HG02678 (cell line): ENCODE data around the gene KCNS3.

Experiments
- ATAC-seq: cut with Tn5 transposase; IDR thresholded peaks from one replicate; pipeline ENCODE4 v1.9.1; 2021; ENCODE audit warnings: mild to moderate bottlenecking, moderate library complexity; ENCODE audit not compliant: unreplicated experiment

Gene KCNS3, protein sequence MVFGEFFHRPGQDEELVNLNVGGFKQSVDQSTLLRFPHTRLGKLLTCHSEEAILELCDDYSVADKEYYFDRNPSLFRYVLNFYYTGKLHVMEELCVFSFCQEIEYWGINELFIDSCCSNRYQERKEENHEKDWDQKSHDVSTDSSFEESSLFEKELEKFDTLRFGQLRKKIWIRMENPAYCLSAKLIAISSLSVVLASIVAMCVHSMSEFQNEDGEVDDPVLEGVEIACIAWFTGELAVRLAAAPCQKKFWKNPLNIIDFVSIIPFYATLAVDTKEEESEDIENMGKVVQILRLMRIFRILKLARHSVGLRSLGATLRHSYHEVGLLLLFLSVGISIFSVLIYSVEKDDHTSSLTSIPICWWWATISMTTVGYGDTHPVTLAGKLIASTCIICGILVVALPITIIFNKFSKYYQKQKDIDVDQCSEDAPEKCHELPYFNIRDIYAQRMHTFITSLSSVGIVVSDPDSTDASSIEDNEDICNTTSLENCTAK

DNA sequence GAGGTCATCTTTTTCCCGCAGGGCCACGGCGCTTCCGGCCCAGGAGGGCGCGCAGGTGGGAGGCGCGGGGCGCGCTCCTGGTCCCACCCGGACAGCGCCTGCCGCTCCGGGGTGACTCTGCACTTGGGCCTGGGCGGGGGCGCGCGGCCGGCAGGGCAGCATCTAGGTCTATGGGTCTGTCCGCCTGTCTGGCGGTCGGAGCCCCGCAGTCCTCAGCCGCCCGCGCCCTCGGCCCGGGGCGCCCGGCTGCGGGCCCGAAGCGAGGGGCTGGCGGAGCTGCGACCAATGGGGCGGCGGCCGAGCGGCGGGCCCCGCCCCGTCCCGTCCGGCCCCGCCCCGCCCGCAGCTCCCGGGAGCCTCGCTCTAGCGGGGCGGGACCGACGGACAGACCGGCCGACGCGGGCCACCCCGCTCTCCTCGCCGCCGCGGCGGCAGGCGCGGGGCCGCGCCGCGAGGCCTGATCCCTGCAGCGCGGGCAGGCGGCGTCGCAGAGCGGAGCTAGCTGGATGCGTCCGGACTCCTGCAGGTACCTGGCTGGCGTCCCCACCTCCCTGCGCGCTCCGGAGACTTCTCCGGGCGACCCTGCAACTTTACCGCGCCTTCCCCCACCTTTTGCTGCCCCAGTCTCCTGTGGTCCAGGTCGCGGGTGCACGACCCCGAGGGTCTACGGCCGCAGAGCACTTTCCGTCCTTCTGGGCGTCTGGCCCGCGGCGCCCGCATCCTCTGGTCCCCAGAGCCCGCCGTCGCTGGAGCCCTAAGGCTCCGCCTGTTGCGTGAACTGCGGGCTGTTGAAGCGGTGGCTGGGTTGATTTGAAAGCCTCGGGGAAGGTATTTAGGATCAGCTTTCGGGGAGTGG is at the start of gene KCNS3:
TSS of gene KCNS3 (plus strand) at position 387 of the 856 bp plus-strand sequence. CDS start 52,342 bp downstream, outside the sequence.
- ATAC-seq: peak; percentile 87

DNA sequence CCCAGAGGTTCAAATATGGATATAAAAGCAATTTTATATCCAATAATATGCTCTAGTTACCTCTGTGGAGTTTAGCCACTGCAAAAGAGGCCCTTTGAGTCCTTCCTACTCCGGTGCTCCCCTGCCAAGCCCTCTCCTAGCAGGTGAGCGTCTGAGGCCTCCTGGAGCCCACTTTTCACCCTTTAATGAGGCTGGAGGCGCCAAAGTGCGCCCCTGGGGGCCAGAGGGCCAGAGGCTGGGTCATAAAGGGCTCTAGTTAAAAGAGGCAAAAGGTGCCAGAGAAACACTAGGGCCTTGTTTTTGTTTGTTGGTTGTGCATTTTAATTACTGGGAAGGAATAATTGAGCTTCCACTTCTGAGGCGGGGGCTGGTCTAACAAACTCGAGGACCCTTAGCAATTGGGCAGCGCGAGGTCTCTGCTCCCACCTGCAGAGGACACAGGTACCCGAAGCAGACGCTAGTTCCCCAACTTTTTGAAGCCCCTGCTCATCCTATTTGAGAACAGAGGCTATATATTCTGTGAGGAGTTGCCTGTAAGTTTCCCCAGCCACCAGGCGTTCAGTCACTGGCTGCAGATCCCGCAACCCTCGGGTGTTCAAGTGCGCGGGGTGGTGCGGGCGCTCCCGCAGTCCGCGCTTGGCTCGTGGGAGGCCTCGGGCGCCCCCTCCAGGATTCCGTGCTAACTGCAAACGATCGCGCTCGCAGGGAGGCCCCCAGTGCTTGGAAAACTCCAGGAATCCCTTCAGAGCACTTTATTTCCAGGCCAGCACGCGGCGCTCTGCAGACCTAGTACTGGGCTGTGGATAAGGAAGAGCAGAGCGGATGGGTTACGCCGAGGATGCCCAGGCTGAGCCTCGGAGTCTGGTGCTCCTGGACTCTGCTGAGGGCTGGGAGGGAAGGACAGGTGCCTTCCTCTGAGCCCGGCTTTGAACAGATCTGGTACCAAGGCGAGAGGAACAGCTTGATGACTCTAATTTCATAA is 48.1 kb upstream of the KCNS3 start:
- peak; percentile 87 for ATAC-seq

DNA sequence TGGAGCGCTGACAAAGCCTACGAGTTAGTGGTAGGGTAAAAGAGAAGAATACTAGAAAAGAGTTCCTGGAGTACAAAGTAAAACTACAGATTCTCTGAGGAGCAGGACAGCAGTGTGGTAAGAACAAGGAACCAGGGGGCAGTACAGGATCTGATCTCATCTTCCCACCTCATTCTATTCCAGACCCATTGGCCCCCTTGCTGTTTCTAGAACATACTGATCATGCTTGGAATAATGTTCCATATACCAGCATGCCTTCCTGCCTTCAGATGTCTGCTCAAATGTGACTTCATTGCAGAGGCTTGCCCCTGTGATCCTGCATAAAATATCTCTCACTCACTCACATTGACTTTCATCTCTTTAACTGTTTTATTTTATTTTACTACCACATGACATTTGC is 43.0 kb upstream of the KCNS3 start:
- ATAC-seq: no peak

DNA sequence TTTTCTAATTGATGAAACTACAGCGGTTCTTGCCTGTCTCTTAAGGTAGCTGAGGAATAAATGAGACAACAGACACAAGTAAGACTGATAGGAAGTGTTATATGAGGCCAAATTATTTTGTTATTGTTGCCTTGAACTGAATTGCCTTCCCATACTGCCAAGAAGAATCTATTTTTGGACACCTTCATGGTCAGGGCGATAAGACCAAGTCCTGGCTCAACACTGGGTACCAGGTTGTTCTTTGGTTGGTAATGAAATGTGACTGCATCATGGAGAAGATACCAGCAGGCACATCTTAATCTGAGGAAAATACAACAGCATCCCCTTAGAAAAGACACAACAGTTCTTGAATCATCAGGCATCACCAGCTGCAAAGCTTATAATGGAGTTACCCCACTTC is 38.5 kb upstream of the KCNS3 start:
- no peak for ATAC-seq

DNA sequence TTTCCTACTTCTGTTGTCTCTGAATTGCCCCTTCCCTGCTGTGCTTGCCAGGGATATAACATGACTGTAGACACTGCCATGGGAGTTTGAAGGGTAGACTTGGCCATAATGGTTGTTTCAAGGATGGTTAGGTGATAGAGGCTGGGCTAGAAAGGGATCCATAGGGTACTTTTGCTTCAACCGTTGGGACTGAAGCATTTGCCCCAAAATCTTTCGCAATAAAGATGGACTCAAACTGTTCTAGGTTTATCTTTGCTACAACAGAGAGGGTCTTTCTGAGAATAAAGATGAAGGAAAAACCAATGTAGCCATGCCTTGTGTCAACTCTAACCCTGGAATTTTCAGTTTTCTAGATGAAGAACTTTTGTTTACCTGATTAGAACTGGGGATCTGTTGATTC is 35.0 kb upstream of the KCNS3 start:
- no peak for ATAC-seq

DNA sequence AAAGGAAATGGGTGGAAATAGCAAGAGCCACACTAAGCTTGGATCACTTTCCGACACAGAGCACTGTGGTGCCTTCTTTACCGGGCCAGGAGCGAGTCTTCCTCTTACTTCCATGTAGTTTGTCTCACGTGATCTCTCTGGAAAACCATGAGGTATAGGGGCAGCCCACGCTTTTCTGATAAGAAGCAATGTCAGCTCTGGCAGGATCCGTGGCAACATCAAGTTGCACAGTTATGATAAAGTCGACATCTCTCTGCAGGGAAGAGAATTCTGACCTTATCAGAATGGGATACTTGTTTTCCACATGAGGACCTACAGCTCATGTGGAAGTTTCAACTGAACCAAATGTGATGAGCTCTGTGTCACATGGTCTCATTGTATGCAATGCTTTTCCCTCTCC is 32.7 kb upstream of the KCNS3 start:
- ATAC-seq: no peak

DNA sequence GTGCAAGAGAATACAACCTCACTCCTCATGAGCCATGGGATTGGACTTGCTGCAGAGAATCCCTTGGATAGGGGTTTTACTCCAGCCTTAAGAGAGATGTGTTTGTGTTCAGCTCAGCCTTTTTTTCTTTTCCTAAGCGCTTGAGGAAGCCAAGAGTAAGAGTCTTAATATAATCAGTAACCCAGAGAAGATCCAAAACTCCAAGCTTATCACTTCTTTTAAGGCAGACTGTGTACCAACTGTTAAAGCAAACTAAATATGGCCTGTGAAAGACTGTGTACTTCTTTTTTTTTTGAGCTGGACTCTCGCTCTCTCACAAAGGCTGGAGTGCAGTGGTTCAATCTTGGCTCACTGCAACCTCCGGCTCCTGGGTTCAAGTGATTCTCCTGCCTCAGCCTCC is 31.8 kb upstream of the KCNS3 start:
- no peak for ATAC-seq

DNA sequence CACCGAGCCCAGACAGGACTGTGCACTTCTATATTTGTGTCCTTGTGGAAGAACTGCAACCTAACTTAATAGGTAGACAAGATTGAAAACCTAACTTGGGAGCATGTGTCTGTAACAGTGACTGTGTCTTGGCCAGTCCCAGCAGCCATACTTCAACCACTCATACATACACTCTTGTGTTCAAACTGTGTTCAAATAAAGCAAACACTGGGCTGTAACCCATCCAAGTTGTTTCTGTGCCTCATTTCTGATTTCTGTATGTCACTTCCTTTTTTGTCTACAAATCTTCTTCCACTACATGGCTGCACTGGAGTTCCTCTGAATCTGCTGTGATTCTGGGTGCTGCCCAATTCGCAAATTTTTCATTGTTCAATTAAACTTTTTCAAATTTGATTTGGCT is 31.2 kb upstream of the KCNS3 start:
- ATAC-seq: no peak

DNA sequence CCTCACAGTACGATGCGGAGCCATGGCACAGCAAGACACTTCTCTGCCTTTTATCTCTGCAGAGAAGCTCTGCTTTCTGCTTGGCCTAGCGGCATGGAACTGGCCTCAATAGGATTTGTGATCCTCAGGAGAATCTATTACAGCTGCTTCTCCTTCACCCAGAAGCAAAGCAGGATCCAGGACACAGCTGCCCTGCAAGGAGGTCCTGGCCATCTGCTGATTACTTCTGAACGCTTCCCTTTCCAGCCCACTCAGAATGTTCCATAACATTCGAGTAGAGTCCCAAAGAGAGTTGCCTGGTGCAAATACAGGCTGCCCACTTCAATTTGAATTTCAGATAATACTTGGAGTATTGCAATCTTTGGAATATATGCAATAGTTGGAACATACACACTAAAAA is 29.2 kb upstream of the KCNS3 start:
- no peak for ATAC-seq

DNA sequence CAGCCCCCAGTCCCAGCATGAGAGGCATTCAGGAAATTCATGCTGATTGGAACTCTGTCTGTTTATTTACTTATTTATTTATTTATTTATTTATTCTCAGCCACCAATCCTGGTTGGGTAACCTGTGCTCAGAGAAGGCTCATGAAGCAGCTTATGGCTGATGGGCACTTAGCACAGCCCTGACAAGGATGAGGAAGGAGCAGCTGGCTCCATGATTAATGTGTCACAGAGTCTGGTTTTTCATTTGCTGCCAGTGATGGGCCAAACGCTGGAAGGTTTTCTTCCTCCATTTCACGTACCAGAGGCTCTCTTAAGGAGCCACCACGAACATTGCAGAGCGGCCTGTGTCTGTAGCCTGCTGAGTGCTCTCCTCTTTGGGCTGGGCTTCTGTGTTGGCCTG is 28.3 kb upstream of the KCNS3 start:
- ATAC-seq: no peak

DNA sequence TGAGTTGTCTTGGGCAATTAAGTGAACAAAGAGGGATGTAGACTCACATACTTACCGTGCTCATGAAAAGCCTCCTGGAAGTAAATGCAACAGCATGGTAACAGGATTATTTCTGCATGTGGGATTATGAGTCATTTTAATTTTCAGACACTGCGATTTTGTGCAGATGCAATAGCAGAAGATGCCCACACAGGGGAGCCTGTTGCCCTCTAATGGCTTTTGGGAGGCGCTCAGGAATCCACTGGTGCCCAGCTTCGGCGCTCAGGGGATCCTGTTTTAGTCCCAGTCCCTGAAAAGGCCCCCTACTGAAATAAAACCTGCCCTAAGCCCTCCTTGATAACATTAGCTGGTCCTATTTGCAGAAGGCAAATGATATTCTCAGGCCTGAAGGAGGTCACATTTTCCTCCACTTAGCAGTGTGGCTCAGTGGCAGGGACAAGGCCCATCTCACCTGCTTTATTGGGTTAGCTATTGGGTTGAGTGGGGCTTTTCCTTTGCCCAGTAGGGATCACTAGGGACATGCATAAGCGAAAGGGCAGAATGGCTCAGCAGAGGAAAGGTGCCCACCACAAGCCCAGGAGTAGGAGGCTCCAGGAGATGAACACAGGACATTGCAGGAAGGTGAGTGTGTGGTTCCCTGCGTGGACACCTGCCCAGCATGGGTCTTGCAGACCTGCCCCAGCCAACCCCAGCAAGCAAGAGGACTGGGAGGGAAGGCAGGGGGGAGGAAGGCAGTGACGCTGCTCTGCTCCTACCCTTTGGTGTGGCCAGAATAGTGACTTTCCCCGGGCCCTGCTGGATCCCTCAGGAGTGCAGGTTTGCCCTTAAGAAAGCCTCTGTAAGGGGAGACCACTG is 26.5 kb upstream of the KCNS3 start:
- ATAC-seq: peak; percentile 85

DNA sequence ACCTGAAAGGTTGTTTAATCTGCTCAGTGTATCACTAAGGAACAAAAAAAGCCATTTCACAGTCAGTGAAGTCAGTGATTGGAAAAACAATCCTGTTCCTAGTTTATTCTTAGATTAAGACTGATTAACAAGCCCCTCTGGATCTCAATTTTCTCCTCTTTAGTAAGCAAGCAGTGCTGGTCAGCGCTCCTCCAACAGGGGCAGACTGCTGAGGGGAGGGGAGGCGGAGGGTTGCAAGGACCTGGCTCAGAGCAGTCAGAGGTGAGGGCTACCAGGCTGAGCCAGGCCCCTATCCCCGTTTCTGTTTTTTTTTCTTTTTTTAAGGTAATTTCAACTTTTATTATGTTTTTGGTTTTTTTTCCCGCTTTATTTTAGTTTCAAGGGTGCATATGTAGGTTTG is 24.7 kb upstream of the KCNS3 start:
- ATAC-seq: no peak

DNA sequence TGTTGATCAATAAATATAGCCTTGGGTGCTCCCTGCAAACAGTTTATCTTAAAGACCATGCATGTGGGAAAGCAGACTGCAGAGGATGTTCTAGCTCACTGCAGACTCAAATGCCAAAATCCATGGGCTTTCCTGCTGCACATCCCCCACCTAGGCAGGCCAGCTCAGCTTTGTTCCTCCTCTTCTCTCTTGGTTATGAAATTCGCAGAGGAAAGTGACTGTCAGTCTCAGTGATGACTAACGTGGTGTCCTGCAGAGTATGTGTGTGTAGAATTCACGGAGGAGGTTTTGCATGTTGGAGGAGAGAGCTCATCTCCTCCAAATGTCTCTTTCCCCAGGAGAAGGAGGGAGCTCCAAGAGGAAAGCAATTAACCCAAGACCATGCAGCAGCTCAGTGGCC is 21.4 kb upstream of the KCNS3 start:
- no peak for ATAC-seq

DNA sequence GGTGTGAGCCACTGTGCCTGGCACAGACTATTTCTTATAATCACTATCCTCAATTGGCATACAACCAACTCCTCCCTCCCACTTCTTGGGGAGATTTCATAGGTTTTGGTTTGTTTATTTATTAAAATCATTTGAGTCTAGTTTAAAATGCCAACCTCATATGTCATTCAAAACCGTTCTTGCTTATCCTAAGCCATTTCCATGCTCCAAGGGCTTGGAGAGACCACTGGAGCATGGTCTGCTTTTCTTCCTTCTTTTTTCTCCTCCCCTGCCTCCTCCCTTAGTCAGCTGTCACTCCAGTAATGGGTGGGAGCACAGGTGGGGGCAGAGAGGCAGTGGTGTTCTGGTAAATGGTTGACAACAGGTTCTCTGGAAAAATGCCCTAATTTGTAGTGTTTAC is 20.4 kb upstream of the KCNS3 start:
- ATAC-seq: no peak

DNA sequence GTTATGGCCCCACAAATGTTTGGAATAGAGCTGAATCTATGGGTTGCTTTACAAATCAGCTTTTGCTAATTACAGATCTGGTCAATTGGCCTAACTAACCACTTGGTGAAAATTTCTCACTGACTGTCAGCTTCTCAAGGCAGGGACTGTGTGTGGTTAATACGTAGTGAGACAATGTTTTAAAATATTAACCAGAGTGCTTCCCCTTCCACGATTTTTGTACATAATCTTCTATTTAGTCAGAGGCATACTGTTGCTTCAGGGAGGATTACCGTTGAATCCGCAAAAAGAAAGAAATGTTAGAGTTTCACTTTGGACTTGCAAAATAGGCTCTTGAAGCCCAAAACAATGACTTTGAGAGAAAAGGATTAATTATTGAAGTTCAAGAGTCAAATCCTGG is 14.9 kb upstream of the KCNS3 start:
- no peak for ATAC-seq

DNA sequence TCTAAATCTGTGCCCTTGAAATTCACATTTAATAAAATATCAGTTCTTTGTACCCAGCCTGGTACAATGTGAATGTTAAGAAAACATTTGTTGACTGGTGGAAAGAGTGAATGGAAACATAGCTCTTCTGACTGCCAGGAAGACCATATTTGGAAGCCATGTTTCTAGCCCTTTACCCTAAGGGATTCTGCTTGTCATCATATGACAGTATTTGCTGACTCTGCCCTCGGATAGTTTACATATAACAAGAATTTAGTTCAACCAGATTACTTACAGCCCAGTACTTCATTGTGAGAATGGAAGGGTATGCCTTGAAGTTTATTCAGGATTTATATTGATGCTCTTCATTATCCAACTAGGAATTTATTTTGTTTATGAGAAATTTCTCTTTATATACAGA is 13.8 kb upstream of the KCNS3 start:
- ATAC-seq: no peak

DNA sequence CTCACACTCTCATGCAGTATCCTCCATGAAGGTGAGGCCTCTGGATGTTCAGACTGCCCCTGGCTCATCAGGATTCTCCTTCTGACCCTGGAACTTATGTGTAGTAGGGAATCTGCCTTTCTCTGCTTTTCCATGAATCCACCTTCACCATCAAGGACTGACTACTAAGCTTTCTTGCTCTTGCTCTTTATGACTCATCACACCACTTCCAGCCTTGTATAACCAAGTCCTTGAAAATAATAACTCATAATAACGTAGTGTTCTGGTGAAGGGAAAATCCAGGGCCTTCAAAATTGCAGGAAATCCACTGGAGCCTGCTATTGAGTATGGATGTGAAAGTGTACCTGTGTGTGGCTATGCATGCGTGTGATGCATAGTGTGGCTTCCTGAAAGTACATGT is 11.3 kb upstream of the KCNS3 start:
- no peak for ATAC-seq

DNA sequence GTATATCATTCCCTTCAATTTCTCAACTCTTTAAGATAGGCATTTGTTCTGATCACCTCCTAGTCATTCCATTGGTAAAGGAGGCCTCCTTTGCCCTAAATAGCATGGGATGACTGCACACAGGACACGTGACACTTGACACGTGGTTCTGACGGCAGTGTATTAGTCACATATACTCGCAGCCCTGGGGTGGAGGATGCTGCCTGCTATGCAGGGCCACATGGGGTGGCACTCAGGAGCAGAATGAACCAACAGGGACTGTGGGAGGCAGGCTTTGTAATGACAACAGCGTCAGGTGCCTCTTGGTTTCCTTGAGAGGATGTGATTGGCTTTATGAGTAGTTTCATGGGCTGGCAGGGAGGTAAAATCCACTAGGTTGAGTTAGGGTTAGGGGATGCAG is 9.3 kb upstream of the KCNS3 start:
- no peak for ATAC-seq

DNA sequence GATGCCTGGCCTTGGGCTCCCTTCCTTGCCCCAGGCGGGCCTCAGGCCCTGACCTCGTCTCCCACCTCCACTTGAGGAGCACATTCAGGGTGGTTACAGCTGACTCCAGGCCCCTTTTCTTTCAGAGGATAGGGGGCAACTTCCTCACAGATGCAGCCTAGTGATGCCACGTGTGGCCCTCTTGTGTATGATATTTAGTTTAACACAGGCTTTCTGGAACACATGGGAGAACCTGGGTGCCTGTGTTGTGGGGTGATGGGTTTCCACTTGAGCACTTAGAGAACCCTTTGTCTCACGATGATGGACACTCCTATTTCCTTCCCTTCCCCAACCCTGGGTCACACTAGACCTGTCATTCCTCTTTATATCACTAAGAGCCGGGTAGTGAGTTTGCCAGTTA is 6.8 kb upstream of the KCNS3 start:
- ATAC-seq: no peak

DNA sequence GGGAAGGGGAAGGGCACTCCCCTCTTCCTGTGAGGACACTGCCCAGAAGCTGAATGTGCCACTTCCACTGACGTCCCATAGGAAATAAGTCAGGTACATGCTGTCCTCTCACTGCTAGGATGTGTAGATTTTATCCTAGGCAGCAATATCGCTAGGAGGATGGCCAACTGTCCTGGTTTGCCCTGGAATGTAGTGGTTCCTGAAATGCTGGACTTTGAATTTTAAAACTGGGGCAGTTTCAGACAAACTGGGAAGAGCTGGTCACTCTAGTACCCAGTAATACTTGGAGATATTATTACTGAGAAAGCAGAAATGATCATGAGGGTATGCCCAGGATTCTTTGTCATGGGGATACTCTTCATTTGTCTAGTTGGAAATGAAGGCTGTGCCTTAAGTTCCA is 5.4 kb upstream of the KCNS3 start:
- ATAC-seq: no peak
